ENCODE results near the gene OR4N5. TPM values are rescaled to one million over a fixed set of nuclear protein-coding genes. Genes with fewer than 3 reads are reported as not detected.

The OR4N5 gene
- polyA plus RNA-seq, 4 donors = not detected

GRCh38 chr14:20191396-20191795, 52.8 kb downstream of the OR4N5 start:
- no peak for DNase-seq (ENCODE audit: low read depth in 4 of 4, low spot score in 3 of 4)

GRCh38 chr14:20194101-20194500, 55.5 kb downstream of the OR4N5 start:
- DNase-seq (ENCODE audit: low read depth in 4 of 4, low spot score in 3 of 4) = no peak

Other genes with a start within 250 kb of the OR4N5 start
- gene OR4K5, start 218.2 kb upstream of the OR4N5 start, polyA plus RNA-seq (ENCODE audit: insufficient read length in 4 of 4) = not detected
- gene OR4K1, start 207.9 kb upstream of the OR4N5 start, polyA plus RNA-seq (ENCODE audit: insufficient read length in 4 of 4) = not detected
- not detected for gene OR4K15, start 163.2 kb upstream of the OR4N5 start, polyA plus RNA-seq (ENCODE audit: insufficient read length in 4 of 4)
- not detected for gene OR4Q2, start 136.7 kb upstream of the OR4N5 start, polyA plus RNA-seq (ENCODE audit: insufficient read length in 4 of 4)
- gene OR4K14, start 119.5 kb upstream of the OR4N5 start, polyA plus RNA-seq (ENCODE audit: insufficient read length in 4 of 4) = not detected
- under 1 TPM in 1 of 4 donors, not detected in 3; 0.01 TPM for gene OR4K13, start 102.8 kb upstream of the OR4N5 start, polyA plus RNA-seq (ENCODE audit: insufficient read length in 4 of 4)
- not detected for gene OR4L1, start 78.8 kb upstream of the OR4N5 start, polyA plus RNA-seq (ENCODE audit: insufficient read length in 4 of 4)
- under 1 TPM in 3 of 4 donors, not detected in 1; 0.03 to 0.04 (median 0.04) TPM for gene OR4K17, start 28.1 kb upstream of the OR4N5 start, polyA plus RNA-seq (ENCODE audit: insufficient read length in 4 of 4)
- under 1 TPM in 1 of 4 donors, not detected in 3; 0.03 TPM for gene OR11G2, start 52.1 kb downstream of the OR4N5 start, polyA plus RNA-seq (ENCODE audit: insufficient read length in 4 of 4)
- gene OR11H6, start 84.9 kb downstream of the OR4N5 start, polyA plus RNA-seq (ENCODE audit: insufficient read length in 4 of 4) = not detected
- gene OR11H7, start 90.2 kb downstream of the OR4N5 start, polyA plus RNA-seq (ENCODE audit: insufficient read length in 4 of 4) = under 1 TPM; 0.23 to 0.39 (median 0.30) TPM
- gene OR11H4, start 100.5 kb downstream of the OR4N5 start, polyA plus RNA-seq (ENCODE audit: insufficient read length in 4 of 4) = not detected
- 10 to 100 TPM; 25.4 to 27.5 (median 26.9) TPM for gene TTC5, start 167.1 kb downstream of the OR4N5 start, polyA plus RNA-seq (ENCODE audit: insufficient read length in 4 of 4)
- 100 to 1,000 TPM; 115 to 132 (median 117) TPM for gene CCNB1IP1, start 194.5 kb downstream of the OR4N5 start, polyA plus RNA-seq (ENCODE audit: insufficient read length in 4 of 4)
- 10 to 100 TPM; 45.2 to 63.2 (median 55.0) TPM for gene PARP2, start 204.8 kb downstream of the OR4N5 start, polyA plus RNA-seq (ENCODE audit: insufficient read length in 4 of 4)

Data from right renal pelvis (tissue), 4 donors.